Iris pigment epithelial cell (primary cell): ENCODE results near the gene JAKMIP1.
A peak's percentile ranks its signal among the peaks of the same experiment; 100 is the strongest.

Source experiments
- DNase-seq: peaks from one replicate; pipeline ENCODE4 v3.0.0-alpha.2; 2011; ENCODE audit warnings: low read depth

JAKMIP1 gene

DNA sequence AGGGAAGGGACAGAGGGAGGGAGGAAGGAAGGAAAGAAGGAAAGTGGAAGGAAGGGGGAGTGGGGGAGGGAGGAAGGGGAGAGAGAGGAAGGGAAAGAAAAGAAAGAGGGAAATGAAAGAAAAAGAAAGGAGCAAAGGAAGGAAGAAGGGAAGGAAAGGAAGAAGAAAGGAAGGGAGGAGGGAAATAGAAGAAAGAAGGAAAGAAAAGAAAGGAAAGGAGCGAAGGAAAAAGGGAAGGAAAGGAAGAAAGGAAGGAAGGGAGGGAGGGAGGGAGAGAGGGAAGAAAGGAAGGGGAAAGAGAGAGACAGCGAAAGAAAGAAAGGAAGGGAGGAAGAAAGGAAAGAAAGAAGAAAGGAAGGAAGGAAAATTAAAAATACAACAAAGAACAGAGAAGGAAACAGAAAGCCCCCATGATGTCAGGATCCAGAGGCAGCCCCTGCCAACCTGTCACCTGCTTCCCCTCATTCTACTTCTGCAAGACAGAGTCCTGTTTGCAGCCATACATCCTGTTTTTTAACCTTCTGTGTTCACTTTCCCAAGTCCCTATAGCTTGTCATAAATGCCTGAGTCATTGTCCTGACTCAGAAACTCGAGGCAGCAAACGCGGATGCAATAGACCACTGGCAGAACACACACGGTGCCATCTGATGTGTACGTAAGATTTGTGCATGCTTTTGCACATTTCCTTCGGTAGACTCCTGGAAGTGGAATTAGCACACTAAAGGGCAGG lies 105.2 kb downstream of the JAKMIP1 start:
- peak; percentile 7 for DNase-seq

DNA sequence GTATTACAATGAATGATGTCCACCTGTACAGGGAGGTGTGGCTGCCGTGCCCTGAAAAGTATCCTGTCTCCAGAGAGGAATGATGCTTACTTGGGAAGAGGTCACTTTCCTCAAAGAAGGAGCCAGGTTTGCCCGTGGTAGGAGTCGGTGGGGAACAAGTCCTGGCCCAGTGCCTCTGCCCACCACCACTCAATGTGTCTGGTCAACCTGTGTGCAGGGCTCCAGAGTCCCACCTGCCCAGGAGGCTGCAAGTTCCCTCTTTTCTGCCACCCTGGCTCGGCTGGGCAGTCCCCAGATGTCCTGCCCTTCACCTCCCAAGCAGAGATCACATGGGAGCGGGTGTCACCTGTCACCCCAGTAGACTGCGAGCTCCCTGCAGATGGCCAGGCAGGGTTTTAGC lies 106.7 kb downstream of the JAKMIP1 start:
- DNase-seq, result no peak

DNA sequence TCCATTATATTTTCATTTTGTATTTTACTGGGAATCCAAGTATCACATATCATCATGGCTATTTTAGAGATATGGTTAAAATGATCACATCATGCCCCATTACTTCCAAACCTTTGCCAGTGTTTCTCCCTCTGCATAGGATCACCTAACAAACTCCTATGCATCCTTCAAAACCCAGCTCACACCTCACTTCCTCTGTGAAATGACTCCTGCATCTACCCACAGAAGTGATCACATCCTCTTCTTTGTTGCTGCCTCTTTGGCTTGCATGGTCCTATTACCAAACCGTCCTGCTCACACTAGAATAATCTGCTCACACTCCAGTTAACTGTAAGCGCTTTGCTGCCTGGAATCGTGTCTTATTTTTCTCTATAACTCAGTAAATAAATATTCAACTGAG lies 107.4 kb downstream of the JAKMIP1 start:
- DNase-seq, result no peak

DNA sequence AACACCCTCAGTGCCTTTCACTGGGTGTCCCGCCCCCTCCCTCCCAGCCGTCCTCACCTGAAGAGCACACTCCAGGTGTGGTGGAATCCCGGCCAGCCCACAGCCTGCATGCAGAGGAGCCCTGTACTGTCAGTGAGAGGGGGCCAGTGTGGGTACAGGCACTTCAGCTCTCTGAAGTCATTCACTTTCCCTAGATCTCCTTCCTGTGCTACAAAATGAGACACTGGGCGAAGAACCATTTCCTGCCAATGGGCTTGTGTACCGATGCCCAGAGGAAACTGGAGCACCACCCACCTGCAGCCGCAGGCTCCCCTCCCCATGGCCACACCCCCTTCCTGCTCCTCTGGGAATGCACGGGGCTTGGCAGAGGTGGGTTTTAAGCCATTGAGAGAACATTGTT lies 108.2 kb downstream of the JAKMIP1 start:
- no peak for DNase-seq

DNA sequence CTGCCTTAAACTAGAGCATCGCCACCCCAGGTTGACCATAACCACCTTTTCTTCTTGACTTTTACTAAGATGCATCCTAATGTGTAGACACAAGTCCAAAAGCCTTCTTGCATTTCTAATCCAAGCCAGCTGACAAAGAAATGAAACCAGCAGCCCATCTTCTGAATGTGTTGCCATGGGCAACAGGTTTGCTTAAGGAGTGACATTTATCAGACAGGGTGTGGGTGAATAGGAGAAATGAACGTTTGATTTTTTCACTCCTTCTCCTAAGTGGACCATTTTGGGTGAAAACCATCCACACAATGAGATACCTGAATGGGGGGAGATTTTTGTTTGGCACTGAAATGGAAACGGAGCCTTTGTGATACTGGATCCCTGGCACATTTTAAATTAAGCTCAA lies 109.4 kb downstream of the JAKMIP1 start:
- DNase-seq, result no peak

DNA sequence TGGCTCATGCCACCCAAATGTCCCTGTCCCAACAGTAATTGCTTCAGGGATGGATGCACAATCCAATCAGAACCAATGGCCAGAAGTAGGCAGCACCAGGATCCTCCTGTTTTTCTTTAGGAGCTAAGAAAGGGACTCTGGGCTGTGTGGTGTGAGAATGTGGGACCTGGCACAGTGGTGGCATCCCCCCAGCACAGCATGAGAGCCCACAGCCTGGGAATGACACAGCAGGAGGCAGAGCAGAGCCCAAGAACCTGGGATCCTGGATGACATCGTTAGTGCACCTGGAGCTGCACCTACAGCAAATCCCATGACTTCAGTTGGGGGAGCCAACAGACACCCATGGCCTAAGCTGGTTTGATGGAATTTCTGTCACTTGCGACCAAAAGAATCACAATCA lies 111.4 kb downstream of the JAKMIP1 start:
- no peak for DNase-seq

DNA sequence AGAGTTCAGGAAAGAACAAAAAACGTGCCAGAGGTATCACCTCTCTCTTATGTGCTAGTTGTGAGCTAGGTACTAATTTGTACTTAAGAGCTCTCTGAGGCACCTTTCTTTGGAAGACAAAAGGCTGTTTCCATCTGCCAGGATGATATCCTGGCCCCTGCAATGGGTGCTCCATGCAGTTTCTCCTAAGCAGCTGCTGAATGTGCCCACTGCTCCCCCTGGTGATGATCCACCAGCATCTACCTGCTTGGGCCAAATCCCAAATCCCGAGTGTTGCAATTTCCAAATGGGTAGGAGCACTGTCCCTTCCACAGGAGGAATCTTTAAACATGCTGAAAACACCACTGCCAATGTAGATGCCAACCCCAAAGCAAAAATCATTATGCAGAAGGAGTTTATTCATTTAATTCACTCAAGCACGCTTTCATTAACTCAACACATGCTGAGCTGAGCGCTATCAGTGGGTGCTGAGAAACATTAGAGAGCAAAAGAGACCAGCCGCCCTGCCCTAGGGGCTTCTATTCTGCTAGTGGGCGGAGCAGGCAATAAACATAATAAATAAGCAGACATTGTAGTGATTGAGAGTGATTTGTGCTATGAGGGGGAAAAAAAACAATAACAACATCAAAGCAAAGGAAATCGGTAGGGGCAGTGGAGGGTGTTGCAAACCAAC lies 112.5 kb downstream of the JAKMIP1 start:
- peak; percentile 17 for DNase-seq

DNA sequence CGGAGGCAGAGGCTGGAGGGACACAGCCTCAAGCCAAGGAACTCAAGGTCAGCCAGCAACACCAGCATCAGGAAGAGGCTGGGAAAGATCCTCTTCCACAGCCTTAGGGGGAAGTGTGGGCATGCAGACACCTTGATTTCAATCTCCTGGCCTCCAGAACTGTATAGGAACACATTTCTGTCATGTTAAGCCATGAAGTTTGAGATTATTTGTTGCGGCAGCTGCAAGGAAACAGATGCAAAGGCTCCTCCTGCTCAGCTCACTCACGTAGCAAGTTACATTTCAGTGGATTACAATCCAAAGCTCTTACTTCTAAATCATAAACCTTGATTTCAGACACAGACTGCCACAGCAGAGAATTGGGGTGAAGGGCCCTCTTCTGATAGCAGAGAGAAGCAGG lies 113.5 kb downstream of the JAKMIP1 start:
- no peak for DNase-seq

DNA sequence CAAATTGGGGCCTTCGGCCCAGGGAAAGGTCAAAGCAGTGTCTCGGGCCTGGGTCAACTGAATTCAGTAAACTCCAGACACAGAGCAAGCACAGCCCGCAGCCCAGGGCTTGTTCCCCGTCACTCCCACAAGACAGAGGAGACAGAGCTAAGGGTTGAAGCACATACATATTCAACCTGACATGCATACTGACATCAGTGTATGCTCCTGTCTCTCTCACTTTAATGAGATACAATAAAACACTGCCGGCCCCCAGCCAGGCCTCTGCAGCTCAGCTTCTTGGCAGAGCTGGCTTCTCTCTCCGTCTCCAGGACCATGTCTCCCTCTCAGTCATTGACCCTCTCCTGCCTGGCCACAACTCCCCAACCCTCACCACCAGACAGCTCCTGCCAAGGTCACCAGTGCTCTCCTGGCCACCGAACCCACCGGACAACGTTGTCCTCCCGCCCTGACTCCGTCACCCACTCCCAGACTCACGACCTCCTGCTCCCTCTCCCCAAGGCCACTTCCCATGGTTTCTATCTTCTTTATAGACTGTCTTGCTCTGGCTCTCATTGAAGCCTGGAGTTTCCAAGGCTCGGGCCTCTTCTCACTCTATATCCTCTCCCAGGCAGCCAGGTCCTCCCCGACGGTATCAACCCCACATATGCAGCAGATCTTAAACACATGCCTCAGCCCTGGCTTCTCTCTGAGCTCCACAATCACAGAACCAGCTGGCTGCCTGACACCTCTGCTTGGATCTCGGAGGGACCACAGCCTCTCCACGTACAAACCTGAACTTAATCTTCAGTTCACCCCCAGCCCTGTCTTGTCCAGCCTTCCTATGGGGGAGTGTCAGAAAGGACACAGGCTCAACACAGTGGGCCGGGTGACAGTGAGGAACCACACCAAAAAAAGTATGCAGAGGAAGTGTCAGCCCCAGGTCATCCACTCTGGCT lies 114.4 kb downstream of the JAKMIP1 start:
- no peak for DNase-seq

DNA sequence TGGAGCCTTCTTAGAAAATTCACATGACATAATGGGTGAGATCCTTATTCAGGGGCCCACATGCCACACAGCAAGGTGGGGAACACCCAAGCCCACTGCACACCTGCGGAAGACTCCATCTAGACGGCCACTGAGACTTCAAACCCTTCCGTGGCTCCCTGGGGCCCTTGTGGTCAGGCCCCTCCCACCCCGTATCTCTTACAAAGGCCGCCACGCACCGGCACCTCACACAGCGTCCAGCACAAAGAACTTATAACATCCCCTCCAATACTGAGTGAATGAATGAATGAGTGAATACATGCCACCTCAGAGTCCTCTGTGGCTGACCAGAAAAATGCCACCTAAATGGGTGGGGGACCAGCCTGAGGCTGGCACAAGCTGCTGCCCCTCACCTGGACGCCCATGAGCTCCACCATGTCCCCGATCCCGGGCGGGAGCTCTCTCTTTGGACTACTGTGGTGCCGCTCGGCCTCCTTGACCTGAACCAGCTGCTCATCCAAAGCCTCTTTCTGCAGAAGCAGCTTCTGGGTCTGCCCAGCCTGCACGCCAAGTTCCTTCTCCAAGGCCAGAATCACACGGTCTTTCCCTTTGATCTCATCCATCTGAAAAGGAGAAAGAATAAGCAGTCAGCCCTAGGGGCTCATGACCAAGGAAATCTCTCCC lies 115.2 kb downstream of the JAKMIP1 start:
- DNase-seq, result no peak

DNA sequence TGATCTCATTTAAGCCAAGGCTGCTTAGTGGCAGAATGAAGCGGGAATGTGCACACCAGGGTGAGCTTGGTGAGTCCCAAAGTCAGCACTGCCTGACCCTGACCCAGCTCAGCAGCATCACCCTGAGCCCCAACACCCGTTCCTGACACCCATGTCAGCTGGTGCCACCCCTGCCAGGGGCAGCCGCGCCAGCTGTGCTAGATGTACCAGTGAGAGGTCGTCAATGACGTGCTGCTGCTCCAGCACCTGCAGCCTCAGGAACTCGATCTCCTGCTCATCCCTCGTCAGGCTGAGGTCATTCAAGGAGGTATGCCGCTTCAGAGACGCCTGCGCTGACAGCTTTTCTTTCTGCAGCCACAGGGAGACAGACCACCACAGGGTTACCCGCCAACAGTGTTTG lies 120.4 kb downstream of the JAKMIP1 start:
- no peak for DNase-seq

DNA sequence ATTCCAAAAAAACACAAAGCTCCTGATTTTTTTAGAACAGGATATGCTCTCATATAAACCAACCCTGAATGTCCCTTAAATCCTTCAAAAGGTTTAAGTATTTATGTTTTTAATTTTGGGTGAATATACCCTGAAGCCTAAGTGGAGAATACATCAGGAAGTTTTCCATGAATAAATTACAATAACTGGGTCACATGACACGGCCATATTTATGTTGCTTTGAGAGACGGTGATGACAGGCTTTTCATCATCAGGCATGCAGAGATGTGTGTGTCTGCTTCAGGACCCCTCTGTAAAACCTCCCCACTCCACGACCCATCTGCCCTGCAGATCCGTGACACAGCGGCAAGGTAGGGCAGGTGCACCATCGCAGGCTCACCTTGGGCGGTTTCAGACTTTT lies 121.8 kb downstream of the JAKMIP1 start:
- DNase-seq, result no peak

DNA sequence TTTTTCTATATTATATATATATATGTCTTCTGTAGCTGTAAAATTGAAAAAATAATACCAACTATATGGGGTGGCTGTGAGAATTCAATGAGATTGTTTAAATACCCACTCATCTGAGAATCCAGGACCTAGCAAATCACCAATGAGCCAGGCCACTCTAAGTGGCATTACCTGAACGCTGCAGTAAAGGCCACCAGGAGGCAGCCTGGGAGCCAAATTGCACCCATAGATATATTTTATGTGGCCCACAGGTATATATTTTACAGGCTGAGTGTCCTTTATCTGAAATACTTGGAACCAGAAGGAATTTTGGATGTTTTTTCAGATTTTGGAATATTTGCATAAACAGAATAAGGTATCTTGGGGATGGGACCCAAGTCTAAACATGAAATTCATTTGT lies 124.0 kb downstream of the JAKMIP1 start:
- no peak for DNase-seq

DNA sequence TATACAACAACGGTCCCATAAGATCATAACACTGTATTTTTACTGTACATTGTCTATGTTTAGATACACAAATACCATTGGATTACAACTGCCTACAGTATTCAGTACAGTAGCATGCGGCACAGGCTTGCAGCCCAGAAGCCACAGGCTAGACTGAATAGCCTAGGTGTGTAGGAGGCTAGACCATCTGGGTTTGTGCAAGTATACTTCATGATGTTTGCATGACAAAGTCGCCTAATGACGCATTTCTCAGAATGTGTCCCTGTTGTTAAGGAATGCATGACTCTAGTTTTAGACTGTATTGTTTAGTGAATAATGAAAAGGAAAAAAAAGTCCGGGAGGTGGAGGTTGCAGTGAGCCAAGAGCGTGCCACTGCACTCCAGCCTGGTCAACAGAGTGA lies 125.6 kb downstream of the JAKMIP1 start:
- no peak for DNase-seq

DNA sequence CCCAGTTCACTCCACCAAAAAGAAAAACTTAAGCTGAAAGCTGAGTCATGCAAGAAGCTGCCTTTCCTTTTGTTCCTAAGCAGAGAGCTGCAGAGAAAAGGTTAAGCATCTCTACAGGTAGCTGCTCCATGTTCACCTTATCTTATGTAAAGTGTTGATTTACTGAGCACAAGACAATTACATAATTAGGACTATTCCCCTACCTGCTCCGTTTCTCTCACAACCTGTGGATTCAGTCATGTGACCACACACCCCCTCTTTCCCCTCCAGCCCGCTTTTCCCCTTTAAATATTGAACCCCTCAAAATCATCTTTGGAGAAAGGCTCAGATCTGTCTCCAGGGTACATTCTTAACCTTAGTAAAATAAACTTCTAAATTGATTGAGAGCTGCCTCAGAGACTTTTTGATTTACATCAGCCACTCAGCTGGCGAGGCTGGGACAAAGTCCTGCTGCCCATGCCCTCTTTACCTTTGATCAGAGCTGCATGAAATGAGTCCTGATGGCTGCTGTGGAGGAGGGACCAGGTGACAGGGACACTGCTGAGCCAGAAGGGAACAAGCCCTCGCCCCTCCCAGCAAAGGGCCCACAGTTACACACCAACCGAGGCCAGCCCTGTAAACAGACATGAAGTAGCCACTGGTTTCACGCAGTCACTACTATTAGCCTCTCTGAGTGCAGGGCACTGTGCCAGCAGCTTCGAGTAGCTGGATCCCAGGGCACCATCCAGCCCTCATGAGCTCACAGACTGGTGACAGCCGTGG lies 128.2 kb downstream of the JAKMIP1 start:
- no peak for DNase-seq

DNA sequence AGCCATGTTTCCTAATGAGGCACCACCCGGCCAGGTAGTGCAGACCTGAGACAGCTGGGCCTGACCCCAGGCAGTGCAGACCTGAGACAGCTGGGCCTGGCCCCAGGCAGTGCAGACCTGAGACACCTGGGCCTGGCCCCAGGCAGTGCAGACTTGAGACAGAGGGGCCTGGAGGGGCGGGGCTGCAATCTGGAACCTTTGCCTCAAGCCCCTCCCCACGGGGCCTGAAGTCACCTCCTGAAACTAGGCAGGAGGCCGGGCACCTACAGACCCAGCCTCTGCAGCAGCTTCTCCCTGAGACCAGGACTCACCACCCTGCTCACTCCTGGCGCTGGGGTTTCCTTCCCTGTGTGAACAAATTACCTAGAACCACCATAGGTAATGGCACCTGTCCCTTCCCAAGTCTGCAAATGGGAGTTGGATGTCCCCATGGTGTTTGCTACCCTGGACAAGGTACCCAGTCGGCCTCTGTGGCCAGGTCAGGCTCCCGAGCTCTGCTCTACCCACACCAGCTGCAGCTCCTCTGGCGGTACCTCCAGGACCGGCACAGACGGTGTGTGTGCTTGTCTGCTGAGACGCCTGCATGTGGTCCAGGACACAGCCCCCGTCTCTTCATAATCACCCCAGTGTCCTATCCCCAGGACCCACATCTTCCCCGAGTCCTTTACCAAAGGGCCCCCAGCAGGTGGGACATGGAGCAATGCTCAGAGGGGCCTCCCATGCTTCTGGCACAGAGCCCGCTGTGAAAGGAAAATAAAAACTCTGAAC lies 129.0 kb downstream of the JAKMIP1 start:
- no peak for DNase-seq

DNA sequence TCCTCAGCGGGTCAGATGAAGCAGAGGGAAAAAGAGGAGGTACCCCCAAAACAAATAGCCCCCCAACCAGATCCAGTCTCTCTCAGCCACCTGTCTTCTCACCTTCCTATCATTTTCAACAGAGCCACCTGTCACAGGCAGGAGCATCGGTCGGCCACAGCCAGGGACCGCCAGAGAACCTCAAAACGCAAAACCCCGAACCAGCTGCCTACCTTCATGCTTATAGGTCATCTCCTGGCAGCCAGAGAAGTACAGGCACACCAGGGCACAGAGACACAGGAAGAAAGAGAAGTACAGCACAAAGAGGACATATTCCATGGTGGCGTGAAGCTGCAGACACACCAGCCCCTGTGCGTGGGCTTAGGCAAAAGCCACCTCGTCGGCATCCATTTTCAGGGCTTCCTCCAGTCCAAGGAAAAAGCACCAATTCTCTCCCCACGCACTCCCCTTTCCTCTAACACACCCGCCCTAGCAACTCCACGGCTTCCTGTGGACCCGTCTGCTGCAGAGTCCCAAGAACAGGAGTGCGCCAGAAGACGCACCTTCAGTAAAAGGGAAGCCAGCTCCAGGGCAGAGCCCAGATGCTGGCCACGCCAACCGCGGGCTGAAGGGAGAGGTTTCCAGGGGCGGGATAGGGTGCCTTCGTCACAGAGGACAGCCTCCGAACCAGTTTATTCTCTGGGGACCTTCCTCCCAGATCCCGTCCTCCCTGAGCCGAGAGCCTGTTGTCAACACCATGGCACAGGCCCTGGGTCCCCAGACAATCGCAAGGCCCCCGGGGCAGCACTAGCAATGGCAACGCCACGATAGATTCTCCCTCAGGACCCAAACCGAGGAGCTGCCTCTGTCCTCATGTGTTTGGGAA lies 130.3 kb downstream of the JAKMIP1 start:
- no peak for DNase-seq

DNA sequence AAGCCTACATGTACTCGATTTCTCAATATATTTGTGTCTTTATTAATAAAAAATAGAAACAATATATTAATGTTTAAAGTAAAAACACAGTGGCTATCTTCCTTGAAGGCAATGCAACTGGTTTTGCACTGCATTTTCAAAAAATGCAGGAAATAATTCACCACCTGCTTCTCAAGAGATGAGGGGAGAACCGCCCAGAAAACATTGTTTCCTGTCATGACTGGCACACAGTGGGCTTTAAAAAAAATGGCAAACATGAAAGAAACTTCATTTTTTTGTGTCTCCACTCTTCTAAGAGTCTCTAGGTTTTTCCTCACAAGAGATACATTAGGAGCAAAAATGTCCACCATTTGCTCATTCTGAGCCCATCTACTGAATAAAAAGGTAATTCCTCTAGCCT lies 131.4 kb downstream of the JAKMIP1 start:
- no peak for DNase-seq

DNA sequence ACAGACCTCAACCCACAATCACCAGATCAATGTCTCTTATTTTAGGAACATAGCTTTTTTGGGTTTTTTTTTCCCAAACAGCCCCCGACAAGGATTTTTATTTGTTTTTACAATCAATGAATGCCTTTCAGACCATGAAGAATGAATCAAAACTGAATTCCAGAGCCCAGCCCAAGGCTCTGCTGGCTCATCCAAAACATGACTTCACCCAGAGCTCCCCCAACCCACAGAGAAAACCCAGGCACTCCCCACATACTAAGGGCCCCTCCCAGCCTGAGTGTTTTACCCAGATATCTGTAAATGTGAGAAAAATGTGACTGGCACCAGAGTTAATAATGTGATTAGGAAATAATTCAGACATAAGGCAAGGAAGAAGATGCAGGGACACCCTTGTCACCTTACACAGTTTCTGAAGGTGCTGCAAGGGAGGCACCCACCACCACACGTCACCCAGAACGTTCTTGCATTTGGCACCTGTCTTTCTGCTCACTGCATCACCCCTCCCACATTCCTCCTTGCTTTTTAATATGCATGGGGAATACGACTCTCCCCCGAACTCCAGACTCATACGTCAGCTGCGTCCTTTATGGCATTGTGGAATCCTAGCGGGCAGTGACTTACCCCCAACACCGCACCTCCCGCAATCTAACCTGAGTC lies 134.3 kb downstream of the JAKMIP1 start:
- DNase-seq, result no peak
